COLO668 (cell line): ENCODE results near the gene KLHL3.
"Not testable (repeated sequence)": the region's sequence is repeated elsewhere in the genome, so short reads cannot be mapped to it uniquely, and the experiment has no call there.

Experiments used
- DNase-seq: peaks from one replicate; lab custom pipeline; 2025; ENCODE audit not compliant: unreplicated experiment; lab: John Stamatoyannopoulos, UW

KLHL3 gene

GRCh38 chr5:137669811-137670210 lies 66.1 kb downstream of the KLHL3 start:
- DNase-seq, result no peak

- no peak for DNase-seq
These were observed 67.3 kb downstream of the KLHL3 start for GRCh38 chr5:137668637-137669036.

DNA sequence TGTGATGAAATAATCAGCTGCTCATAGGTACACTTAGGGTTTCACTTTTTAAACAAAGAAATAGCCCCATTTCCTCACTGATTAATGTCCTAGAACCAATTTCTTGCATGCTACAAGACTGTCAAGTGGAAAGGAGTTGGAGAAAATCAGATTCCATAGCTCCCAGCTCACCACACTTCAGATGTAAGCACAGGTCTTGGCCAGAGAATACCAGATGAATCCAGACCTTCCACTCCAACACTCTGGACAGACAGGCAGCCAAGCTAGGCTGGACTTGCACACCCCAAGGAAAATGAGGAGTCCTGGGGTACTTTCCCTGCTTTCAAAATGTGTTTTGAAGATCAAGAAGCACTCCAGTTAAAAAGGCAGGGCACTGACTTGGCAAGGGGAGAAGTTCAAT lies 68.5 kb downstream of the KLHL3 start:
- no peak for DNase-seq

- no peak for DNase-seq
These were observed 69.0 kb downstream of the KLHL3 start for GRCh38 chr5:137666901-137667300.

DNA sequence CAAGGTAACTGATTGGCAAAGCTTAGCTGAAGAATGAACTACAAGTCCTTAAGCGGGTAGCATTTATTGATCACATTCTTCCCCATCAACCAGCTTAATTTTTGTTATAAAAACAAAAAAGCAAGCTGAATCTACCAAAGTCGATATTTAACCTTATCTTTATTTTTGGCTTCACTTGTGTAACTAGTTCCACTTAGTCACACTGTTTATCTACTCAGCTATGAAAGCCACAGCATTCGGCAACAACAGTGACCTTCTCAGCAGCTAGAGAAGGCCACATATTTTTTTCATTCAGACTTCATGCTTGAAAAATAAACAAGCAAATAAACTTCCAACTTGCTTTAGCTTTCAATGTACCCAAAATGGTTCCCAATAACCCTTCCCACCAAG lies 69.4 kb downstream of the KLHL3 start:
- DNase-seq, result no peak

GRCh38 chr5:137665678-137666460 lies 70.0 kb downstream of the KLHL3 start:
- no peak for DNase-seq

DNA sequence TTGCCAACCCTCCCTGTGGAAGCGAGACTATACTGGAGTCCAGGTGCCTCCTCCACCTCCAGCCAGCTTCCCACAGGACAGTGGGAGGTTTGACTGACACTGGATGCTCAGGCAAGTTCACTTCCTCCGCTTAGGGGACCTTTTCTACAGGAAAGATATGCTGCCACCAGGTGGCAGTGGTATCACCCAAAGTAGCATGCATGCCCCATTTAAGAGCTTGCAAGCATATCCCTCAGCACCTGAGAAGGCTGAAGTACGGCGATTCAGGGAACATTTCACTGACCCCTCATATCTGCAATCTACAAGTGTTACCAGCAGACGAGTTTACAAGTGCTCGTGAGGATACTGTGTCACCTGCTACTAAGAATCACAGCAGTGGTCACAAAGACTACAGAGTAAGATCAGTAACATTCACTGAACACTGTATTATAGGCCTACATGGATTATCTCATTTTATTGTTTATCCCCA lies 75.5 kb downstream of the KLHL3 start:
- peak; percentile 66 for DNase-seq

DNA sequence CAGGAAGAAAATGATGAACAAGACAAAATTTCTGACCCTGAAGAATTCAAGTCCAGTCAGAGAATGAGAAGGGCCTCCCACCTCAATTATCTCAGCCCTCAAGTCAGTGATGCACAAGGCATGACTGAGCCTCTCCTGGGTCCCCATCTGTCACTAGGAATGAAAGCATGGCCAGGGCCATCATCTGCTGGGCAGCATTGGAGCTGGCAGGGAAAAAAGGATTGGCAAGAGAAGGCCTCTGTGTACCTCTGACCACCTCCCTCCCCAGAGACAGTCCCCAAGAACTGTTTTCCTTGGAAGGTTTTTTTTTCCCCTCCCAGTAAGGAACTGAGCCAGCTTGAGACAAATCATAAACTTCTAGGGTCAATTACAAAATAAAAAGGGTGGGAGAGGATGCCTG lies 76.7 kb downstream of the KLHL3 start:
- no peak for DNase-seq

- DNase-seq, result no peak
These were observed 77.6 kb downstream of the KLHL3 start for GRCh38 chr5:137658324-137658723.

- DNase-seq, result no peak
These were observed 78.8 kb downstream of the KLHL3 start for GRCh38 chr5:137657073-137657472.

DNA sequence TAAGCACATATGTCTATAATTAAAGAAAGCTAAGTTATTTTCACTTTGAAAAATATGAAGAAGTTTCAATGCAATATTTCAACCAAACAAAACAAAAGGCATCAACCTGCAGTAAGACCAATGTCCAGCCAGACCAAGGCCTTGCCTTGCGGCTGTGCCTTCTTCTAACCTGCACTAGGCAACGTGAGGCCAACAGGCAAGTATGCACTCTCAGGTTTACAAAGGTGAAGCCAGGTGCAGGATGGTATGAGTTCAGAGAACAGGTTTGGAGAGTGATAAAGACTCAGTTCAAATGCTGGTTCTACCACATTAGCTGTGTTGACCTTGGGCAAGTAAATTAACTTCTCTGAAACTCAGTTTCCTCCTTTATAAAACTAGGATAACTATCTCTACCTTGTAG lies 79.3 kb downstream of the KLHL3 start:
- DNase-seq, result no peak

GRCh38 chr5:137651022-137651421 lies 84.9 kb downstream of the KLHL3 start:
- no peak for DNase-seq

DNA sequence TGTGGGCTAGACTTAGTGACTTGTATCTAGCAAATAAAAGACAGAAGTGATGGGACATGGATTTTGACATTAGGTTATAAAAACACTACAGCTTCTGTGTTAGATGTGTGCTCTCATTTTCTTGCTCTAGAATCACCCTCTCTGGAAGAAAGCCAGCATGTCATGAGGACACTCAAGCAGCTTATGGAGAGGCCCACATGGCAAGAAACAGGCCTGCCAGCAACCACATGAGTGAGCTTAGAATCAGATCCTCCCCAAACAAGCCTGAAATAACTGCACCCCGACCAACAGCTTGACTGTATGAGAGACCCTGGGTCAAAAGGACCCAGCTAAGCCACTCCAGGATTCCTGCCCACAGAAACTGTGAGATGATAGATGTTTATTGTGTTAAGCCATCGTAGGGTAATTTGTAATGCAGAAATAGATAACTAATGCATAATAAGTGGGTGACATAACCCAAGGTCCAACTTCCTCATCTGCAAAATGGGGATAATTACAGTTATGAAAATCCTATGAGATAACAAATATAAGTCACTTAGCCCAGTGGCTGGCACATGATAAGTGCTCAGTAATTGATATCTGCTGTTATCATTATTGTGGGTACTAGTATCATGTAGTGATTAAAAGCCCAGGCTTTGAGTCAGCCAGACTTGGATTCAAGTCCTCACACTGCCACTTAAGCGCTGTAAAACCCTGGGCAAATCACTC lies 86.5 kb downstream of the KLHL3 start:
- DNase-seq, result no peak

DNA sequence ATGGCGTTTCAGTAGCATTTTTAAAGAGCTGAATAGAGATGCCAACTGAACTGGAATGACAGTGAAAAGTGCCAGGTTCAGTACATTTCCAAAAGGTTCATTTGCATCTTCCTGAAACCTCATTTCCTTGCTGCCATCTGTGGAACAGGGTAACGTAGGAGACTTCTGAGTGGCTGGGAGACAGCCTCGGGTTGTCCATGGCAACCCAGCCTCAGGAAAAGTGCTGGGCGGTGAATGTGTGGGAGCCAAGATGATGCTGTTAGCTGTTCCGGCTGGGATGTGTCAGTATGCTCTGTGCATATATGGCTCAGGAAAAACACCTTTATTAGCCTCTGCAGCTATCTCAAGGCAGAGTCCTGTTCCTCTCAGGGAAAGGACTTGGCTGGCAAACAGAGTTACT lies 87.5 kb downstream of the KLHL3 start:
- DNase-seq, result no peak

- no peak for DNase-seq
These were observed 88.5 kb downstream of the KLHL3 start for GRCh38 chr5:137647401-137647800.

GRCh38 chr5:137646761-137647160 lies 89.1 kb downstream of the KLHL3 start:
- no peak for DNase-seq

DNA sequence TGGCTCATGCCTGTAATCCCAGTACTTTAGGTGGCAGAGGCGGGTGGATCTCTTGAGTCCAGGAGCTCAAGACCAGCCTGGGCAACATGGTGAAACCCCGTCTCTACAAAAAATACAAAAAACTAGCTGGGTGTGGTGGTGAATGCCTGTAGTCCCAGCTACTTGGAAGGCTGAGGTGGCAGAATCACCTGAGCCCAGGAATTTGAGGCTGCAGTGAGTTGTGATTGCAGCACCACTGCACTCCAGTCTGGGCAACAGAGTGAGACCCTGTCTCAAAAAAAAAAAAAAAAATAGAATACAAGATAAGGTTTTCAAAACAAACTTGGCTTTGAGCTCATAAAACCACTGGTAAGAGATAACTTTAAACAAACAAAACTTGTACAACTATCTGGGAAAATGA lies 92.8 kb downstream of the KLHL3 start:
- not testable (repeated sequence) for DNase-seq

GRCh38 chr5:137642091-137642490 lies 93.8 kb downstream of the KLHL3 start:
- no peak for DNase-seq

DNA sequence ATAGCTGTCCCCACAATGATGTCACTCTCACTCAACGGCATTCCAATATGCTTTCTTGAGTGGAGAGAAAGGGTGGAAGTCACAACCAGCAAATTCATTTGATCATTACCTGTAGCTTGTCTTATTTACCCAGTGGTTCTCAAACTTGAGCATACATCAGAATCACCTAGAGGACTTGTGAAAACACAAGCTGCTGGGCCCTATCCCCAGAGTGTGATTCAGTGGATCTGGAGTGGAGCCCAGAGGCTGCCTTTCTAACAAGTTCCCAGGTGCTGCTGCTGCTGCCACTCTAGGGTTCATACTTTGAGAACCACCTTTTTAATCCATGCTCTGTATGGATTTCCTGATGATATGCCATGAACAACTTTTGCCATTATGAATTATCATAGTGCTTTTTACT lies 94.7 kb downstream of the KLHL3 start:
- DNase-seq, result no peak

GRCh38 chr5:137639645-137640044 lies 96.2 kb downstream of the KLHL3 start:
- no peak for DNase-seq

DNA sequence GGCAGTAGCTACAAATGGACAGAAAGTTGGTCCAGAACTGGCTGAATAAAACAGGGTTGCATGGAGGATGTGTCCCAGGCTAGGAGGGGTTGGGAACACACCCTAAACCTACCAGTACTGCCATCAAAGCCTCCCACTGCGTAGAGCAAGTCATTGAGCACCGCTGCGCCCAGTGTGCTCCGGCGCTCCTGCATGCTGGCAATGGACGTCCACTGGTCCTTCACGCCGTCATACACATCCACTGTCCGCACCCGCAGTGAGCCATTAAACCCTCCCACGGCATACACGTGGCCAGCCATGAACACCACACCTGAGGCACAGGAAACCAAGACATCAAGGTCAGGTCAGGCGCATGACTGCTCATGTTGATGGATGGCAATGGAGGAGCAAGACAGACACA lies 97.0 kb downstream of the KLHL3 start:
- DNase-seq, result no peak
